SK-N-SH (cell line): Measurements from ENCODE around the gene MLLT3.

ENCODE experiments used
- CTCF ChIP-seq: fragments of 200-600 bp; sonication (generic); IDR thresholded peaks from 2 replicates; pipeline ENCODE4 v1.6.1; 2017; ENCODE audit warnings: antibody characterized with exemption, mild to moderate bottlenecking, moderate library complexity
- EP300 ChIP-seq, 2 experiments: IDR thresholded peaks; 2 replicates each; pipeline versions ENCODE4 v1.4.0 to v1.6.1; 2012; ENCODE audit warnings: borderline replicate concordance in 1 of 2, low read depth in 1 of 2, low read length in 1 of 2
- MXI1 ChIP-seq: IDR thresholded peaks from 2 replicates; pipeline ENCODE4 v1.6.1; 2012; ENCODE audit warnings: mild to moderate bottlenecking, low read depth, low read length, improper control_type of control experiment
- POLR2AphosphoS5 ChIP-seq: IDR thresholded peaks from 2 replicates; pipeline ENCODE4 v1.6.1; 2012; ENCODE audit warnings: low read depth, low read length

GRCh38 chr9:20303996-20304395 is 318.3 kb downstream of the MLLT3 start:
- TF ChIP-seq CTCF (no peak), MXI1 (no peak), EP300 (IDR thresholded peaks at IDR 0.05; ENCODE audit: borderline replicate concordance in 1 of 2, low read depth in 1 of 2, low read length in 1 of 2) (no peak), POLR2AphosphoS5 (no peak)
